Erythroblast (primary cell): ENCODE measurements around the gene YIPF4.

Source experiments
- GATA1 ChIP-seq: IDR thresholded peaks from 2 replicates; pipeline ENCODE4 v1.6.1; 2011; ENCODE audit warnings: low read depth, mild to moderate bottlenecking, control low read depth, low read length, moderate library complexity
- POLR2A ChIP-seq: IDR thresholded peaks from 2 replicates; pipeline ENCODE4 v1.6.1; 2011; ENCODE audit warnings: mild to moderate bottlenecking, low read length

DNA sequence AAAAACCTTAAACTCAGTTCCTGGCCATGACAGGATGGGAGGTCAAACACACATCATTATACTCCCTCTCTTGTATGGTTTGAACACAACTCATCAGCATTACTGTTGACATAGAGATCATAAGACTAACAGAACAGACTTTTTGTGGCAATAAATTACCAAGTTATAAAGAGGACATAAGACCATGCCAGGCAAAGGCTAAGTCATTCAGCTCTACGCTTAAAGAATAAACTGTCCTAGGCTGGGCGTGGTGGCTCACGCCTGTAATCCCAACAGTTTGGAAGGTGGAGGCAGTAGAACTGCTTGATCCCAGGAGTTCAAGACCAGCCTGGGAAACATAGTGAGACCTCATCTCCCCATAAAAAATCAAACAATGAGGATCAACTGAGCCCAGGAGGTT, 29.4 kb upstream of the YIPF4 start:
- TF ChIP-seq POLR2A (no peak), GATA1 (no peak)
